ENCODE results near the gene CPM.
A peak's percentile ranks its signal among the peaks of the same experiment; 100 is the strongest.

- TF ChIP-seq TAF1 (IDR thresholded peaks at IDR 0.05; ENCODE audit: borderline replicate concordance, low read depth, low read length) = no peak
- TF ChIP-seq POLR2A (IDR thresholded peaks at IDR 0.05; ENCODE audit: low read depth, low read length) = peak; percentile 39
- peak; percentile 36; the same call in 1 of the 2 replicates for TF ChIP-seq POLR2AphosphoS5 (IDR thresholded peaks at IDR 0.05; ENCODE audit: low read depth, low read length)
These were observed 95.8 kb downstream of the CPM start for GRCh38 chr12:68837215-68837614.

Data from GM12892 (cell line).